GM12878 (cell line): ENCODE results near the gene GALNT18. TPM values are rescaled to one million over a fixed set of nuclear protein-coding genes. Genes with fewer than 3 reads are reported as not detected.

Experiments used
- ATAC-seq: fragments of 200-7000 bp; cut with Tn5 transposase; 3 replicates; pipeline ENCODE4 v1.9.1; 2020; ENCODE audit warnings: mild to moderate bottlenecking, moderate library complexity
- BruUV-seq: library from RNA; stranded (reverse); fragments of 400-500 nt; replicated peaks from 2 replicates; lab custom pipeline; 2021; lab: Mats Ljungman, UMichigan
- CTCF ChIA-PET: fragments of 300-600 bp; sonication (Branson Sonifier 250); formaldehyde crosslinking; extraction: SDS; loops from one replicate; lab custom pipeline; 2021; ENCODE audit warnings: inconsistent platforms; lab: Yijun Ruan, JAX
- POLR2A ChIA-PET: fragments of 350-600 bp; formaldehyde crosslinking; extraction: SDS; loops from one replicate; lab custom pipeline; 2021; ENCODE audit warnings: inconsistent platforms; lab: Charles Lee
- RAD21 ChIA-PET: fragments of 300-600 bp; sonication (Branson Sonifier 250); formaldehyde crosslinking; loops from one replicate; lab custom pipeline; 2023; ENCODE audit warnings: antibody characterized with exemption; ENCODE audit not compliant: unreplicated experiment; lab: Charles Lee
- SMC1A ChIA-PET: fragments of 300-600 bp; sonication (Branson Sonifier 250); formaldehyde crosslinking; loops from one replicate; lab custom pipeline; 2023; ENCODE audit not compliant: unreplicated experiment, uncharacterized antibody; lab: Charles Lee
- DNase-seq: peaks from one replicate; pipeline ENCODE4 v3.0.0-alpha.2; 2011; ENCODE audit warnings: low read depth, low spot score
- FAIRE-seq: peaks from 3 replicates; lab custom pipeline; 2011; peaks lifted over from hg19 to GRCh38; lab: Jason Lieb, UNC
- H2AFZ ChIP-seq: 2 replicates; pipeline ENCODE4 v1.6.0; 2011; ENCODE audit warnings: low read depth, low read length, control low read depth; ENCODE audit not compliant: control insufficient read depth
- H3K27ac ChIP-seq: 2 replicates; pipeline ENCODE4 v1.5.1; 2011; ENCODE audit warnings: control low read depth; ENCODE audit not compliant: control insufficient read depth, insufficient read depth
- H3K27me3 ChIP-seq, 2 experiments: replicated peaks in 1 of 2; 2 replicates each; pipeline versions ENCODE4 v1.6.0 to v1.6.1; 2011; ENCODE audit warnings: low read length in 1 of 2; ENCODE audit not compliant: control insufficient read depth in 2 of 2, insufficient read depth in 2 of 2
- H3K36me3 ChIP-seq, 2 experiments: 2 replicates each; pipeline ENCODE4 v1.5.1; 2011; ENCODE audit warnings: low read length in 1 of 2; ENCODE audit not compliant: control insufficient read depth in 2 of 2, insufficient read depth in 2 of 2
- H3K4me1 ChIP-seq: 2 replicates; pipeline ENCODE4 v1.6.1; 2011; ENCODE audit warnings: mild to moderate bottlenecking, low read length, moderate library complexity, mixed read lengths; ENCODE audit not compliant: control insufficient read depth, insufficient read depth
- H3K4me2 ChIP-seq: 2 replicates; pipeline ENCODE4 v1.6.0; 2011; ENCODE audit warnings: control low read depth; ENCODE audit not compliant: control insufficient read depth, insufficient read depth
- H3K4me3 ChIP-seq: fragments of 200-600 bp; sonication (generic); 2 replicates; pipeline ENCODE4 v1.5.1; 2016
- H3K79me2 ChIP-seq: 2 replicates; pipeline ENCODE4 v1.6.0; 2011; ENCODE audit warnings: low read length; ENCODE audit not compliant: control insufficient read depth, insufficient read depth
- H3K9ac ChIP-seq: 2 replicates; pipeline ENCODE4 v1.8.0; 2011; ENCODE audit warnings: low read length, control low read depth, mixed read lengths; ENCODE audit not compliant: control insufficient read depth, insufficient read depth
- H3K9me3 ChIP-seq: replicated peaks from 3 replicates; pipeline ENCODE4 v1.5.1; 2011; ENCODE audit warnings: mild to moderate bottlenecking, low read length; ENCODE audit not compliant: control insufficient read depth, insufficient read depth
- H4K20me1 ChIP-seq: 2 replicates; pipeline ENCODE4 v1.6.0; 2011; ENCODE audit not compliant: control insufficient read depth, insufficient read depth
- CBFB ChIP-seq: IDR thresholded peaks from 2 replicates; pipeline ENCODE4 v1.6.1; 2016; ENCODE audit warnings: antibody characterized with exemption, low read depth
- CBX5 ChIP-seq: sonication (generic); IDR thresholded peaks from 2 replicates; pipeline ENCODE4 v1.6.1; 2016; ENCODE audit warnings: low read depth, moderate library complexity, mild to moderate bottlenecking, inconsistent platforms
- CHD1 ChIP-seq: IDR thresholded peaks from 2 replicates; pipeline ENCODE4 v1.6.1; 2012; ENCODE audit warnings: low read depth, low read length, improper control_type of control experiment
- EZH2 ChIP-seq: IDR thresholded peaks from 2 replicates; pipeline ENCODE4 v1.6.1; 2012; ENCODE audit warnings: low read depth, mild to moderate bottlenecking, control low read depth, inconsistent platforms, low read length, borderline replicate concordance; ENCODE audit not compliant: control insufficient read depth
- IKZF2 ChIP-seq, 2 experiments: fragments of 450-650 bp; IDR thresholded peaks; 2 replicates each; pipeline ENCODE4 v1.6.1; 2017; ENCODE audit warnings: mild to moderate bottlenecking in 2 of 2, moderate library complexity in 2 of 2
- RCOR1 ChIP-seq: conservative IDR thresholded peaks from 2 replicates; pipeline ENCODE4 v1.6.1; 2012; ENCODE audit warnings: low read depth, low read length, improper control_type of control experiment
- SIX5 ChIP-seq: IDR thresholded peaks from 2 replicates; pipeline ENCODE4 v1.6.1; 2011; ENCODE audit warnings: mild to moderate bottlenecking, low read depth, low read length, moderate library complexity; ENCODE audit not compliant: severe bottlenecking
- SMAD1 ChIP-seq: fragments of 450-650 bp; IDR thresholded peaks from 2 replicates; pipeline ENCODE4 v1.6.1; 2018; ENCODE audit warnings: mild to moderate bottlenecking, low read depth; ENCODE audit not compliant: partially characterized antibody
- SPI1 ChIP-seq: IDR thresholded peaks from 2 replicates; pipeline ENCODE4 v1.6.1; 2011; ENCODE audit warnings: low read depth, mild to moderate bottlenecking, low read length, moderate library complexity, borderline replicate concordance; ENCODE audit not compliant: insufficient read depth
- TCF7 ChIP-seq: IDR thresholded peaks from 2 replicates; pipeline ENCODE4 v1.6.1; 2014; ENCODE audit warnings: antibody characterized with exemption, borderline replicate concordance
- ZBED1 ChIP-seq: IDR thresholded peaks from 2 replicates; pipeline ENCODE4 v1.6.1; 2016; ENCODE audit warnings: borderline replicate concordance
- ZNF217 ChIP-seq: fragments of 450-650 bp; IDR thresholded peaks from 2 replicates; pipeline ENCODE4 v1.6.1; 2017; ENCODE audit warnings: antibody characterized with exemption, mild to moderate bottlenecking
- ZNF622 ChIP-seq: fragments of 450-650 bp; IDR thresholded peaks from 2 replicates; pipeline ENCODE4 v1.6.1; 2017; ENCODE audit warnings: mild to moderate bottlenecking, inconsistent platforms
- WGBS: methylation state at CpG from one replicate; pipeline ENCODE4 v1.1.6; 2016; ENCODE audit warnings: low lambda C conversion rate; ENCODE audit not compliant: insufficient replicate concordance, insufficient coverage; ENCODE audit errors: missing lambda C conversion rate; 5-methylcytosine and 5-hydroxymethylcytosine counted together
- in situ Hi-C: fragments of 300-500 bp; cut with MboI; formaldehyde crosslinking; loops from 9 replicates; pipeline ENCODE4 v1.14.3; 2018; ENCODE audit warnings: mixed read lengths
- intact Hi-C: fragments of 100-400 bp; cut with micrococcal nuclease; formaldehyde crosslinking; loops from one replicate; pipeline ENCODE4 v1.14.2; 2022; ENCODE audit not compliant: unreplicated experiment
- polyA plus RNA-seq, 11 experiments: library from polyadenylated mRNA; depleted of rRNA in 4 of 11; unstranded in 6 of 11; stranded (reverse) in 5 of 11; fragments of >200 nt; fragmentation: Nextera tagmentation in 4 of 11; fragmentation: Illumina TruSeq in 1 of 11; extraction: Ambion mirVana in 4 of 11; extraction: Trizol in 1 of 11; gene quantifications; 1 replicate in 1 of 11; 2 replicates in 10 of 11; pipeline versions ENCODE4 v1.2.1 to v1.2.3, GENCODE V29; 2011 to 2016; ENCODE audit warnings: inconsistent platforms in 2 of 11, missing spikeins in 2 of 11, low read depth in 1 of 11
- total RNA-seq, 4 experiments: library from RNA; depleted of rRNA in 3 of 4; stranded (reverse); fragments of >200 nt in 3 of 4; fragmentation: Illumina TruSeq in 1 of 4; extraction: Trizol in 1 of 4; gene quantifications; 2 replicates each; pipeline versions ENCODE4 v1.2.1 to v1.2.3, GENCODE V29; 2013 to 2021

GALNT18 gene
- total and polyA plus RNA-seq, 10 of the 15 experiments (the other 5 are each of a cell fraction or from before 2014, with no cell fraction given), result 1.2 to 14.2 (median 6.3) TPM

DNA sequence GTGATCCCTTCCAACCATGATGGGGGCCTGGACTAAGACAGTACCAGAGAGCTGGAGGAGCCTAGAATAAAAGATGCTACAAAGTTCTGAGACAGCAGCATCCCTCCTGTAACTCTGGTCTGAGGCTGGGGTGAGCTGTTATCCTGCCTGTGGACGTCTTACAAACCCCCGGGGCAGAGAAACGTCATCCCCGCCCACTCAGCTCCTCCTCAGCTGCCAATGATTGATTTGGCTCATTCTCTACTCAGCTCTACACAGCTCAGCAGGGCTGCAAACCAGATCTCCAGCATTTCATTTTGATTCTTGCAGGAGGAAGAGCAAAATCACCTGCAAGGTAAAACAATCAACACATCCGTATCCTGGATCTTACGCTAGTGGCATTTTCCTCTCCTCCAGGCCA is 324.2 kb downstream of the GALNT18 start (continued):
- TF ChIP-seq CHD1 (no peak), ZNF622 (no peak), CBFB (no peak)

DNA sequence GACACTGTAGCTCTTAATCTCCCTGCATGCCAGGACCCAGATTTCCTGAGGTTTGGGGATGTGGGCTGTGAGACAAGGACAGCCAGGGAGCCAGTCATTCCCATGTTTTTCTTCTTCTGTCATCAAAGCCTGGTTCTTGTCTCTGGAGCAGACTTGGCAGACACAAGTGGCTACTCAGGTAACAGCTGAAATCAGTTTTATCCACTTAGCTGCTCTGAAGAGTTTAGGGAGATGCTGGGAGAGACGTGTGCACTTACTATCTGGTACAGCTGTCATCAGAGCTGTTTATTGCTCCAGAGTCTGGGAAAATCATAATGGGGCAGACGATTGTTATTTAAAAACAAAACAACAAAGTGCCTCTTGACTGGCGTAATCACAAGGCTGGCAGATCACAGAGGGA is 325.4 kb downstream of the GALNT18 start:
- ChIA-PET RAD21 (no interaction called here), CTCF (no interaction called here), POLR2A (no interaction called here), SMC1A (no interaction called here)
- Histone ChIP-seq H3K27ac (no peak overlapping the region), H3K9ac (no peak overlapping the region), H3K4me3 (no peak overlapping the region), H3K4me2 (no peak overlapping the region), H3K36me3 (no peaks in the 10 kb centered on the region; a peak in 1 of 4 replicates), H3K27me3 (no peaks in the 10 kb centered on the region), H3K4me1 (no peaks in the 10 kb centered on the region), H4K20me1 (no peaks in the 10 kb centered on the region), H3K79me2 (no peaks in the 10 kb centered on the region), H3K9me3 (no peaks in the 10 kb centered on the region), H2AFZ (no peak overlapping the region)
- ATAC-seq (no peak), FAIRE-seq (no peak), DNase-seq (no peak)
- no TSS peak for BruUV-seq
- intact Hi-C loops, result no loop called here
- in situ Hi-C loops, result no loop called here
- TF ChIP-seq ZBED1 (no peak), ZNF217 (no peak), TCF7 (no peak)
- WGBS, result 29% methylated on average over 3 of the region's 3 CpGs

DNA sequence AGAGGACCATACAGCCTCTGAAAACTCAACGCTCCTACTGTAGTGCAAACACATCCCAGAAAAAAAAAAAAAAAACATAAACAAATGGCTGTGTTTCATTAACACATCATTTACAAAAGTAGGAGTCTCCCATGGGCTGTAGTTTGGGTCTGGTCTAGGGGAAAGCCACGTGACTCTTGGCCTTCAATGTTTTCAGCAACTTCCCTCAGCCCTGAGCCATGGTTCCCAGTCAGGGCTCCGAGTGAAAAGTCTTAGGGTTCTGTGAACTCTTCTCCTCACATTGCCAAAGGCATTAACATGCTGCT is 327.3 kb downstream of the GALNT18 start:
- ATAC-seq (no peak), FAIRE-seq (no peak), DNase-seq (no peak)
- ChIA-PET POLR2A (no interaction called here), RAD21 (no interaction called here), SMC1A (no interaction called here), CTCF (no interaction called here)
- BruUV-seq, result no TSS peak
- no peaks in the 10 kb centered on the region for H3K4me1 ChIP-seq
- H3K9ac ChIP-seq, result no peak overlapping the region
- no peaks in the 10 kb centered on the region for H3K79me2 ChIP-seq
- H3K9me3 ChIP-seq, result no peaks in the 10 kb centered on the region
- TF ChIP-seq RCOR1 (no peak), SIX5 (no peak), SMAD1 (no peak), CBX5 (no peak), SPI1 (no peak), EZH2 (no peak), IKZF2 (IDR thresholded peaks at IDR 0.05) (no peak)
- in situ Hi-C loops (no loop called here), intact Hi-C loops (no loop called here)
- H3K27me3 ChIP-seq, result no peaks in the 10 kb centered on the region
- no peak overlapping the region for H2AFZ ChIP-seq
- H3K36me3 ChIP-seq, result peaks cover 0 to 2% of the 10 kb centered on the region in 2 experiments; a peak in 1 of 4 replicates
- 28% methylated on average over 3 of the region's 3 CpGs for WGBS
- H3K27ac ChIP-seq, result no peak overlapping the region
- no peak overlapping the region for H3K4me2 ChIP-seq
- no peaks in the 10 kb centered on the region for H4K20me1 ChIP-seq
- no peak overlapping the region for H3K4me3 ChIP-seq
